Stimulated activated CD4-positive, alpha-beta T cell treated with anti-CD3 and anti-CD28 coated beads, Interleukin-1b, Interleukin-23, amount 100 ng/mL, for 24 hours (primary cell): ENCODE measurements around the gene ZNF652.
"Not testable (repeated sequence)": the region's sequence is repeated elsewhere in the genome, so short reads cannot be mapped to it uniquely, and the experiment has no call there.

Source experiments
- DNase-seq, 4 experiments: peaks; one replicate each; pipeline ENCODE4 v3.0.0-alpha.2; 2020; ENCODE audit warnings: low read depth in 4 of 4, low spot score in 1 of 4

Gene ZNF652

DNA sequence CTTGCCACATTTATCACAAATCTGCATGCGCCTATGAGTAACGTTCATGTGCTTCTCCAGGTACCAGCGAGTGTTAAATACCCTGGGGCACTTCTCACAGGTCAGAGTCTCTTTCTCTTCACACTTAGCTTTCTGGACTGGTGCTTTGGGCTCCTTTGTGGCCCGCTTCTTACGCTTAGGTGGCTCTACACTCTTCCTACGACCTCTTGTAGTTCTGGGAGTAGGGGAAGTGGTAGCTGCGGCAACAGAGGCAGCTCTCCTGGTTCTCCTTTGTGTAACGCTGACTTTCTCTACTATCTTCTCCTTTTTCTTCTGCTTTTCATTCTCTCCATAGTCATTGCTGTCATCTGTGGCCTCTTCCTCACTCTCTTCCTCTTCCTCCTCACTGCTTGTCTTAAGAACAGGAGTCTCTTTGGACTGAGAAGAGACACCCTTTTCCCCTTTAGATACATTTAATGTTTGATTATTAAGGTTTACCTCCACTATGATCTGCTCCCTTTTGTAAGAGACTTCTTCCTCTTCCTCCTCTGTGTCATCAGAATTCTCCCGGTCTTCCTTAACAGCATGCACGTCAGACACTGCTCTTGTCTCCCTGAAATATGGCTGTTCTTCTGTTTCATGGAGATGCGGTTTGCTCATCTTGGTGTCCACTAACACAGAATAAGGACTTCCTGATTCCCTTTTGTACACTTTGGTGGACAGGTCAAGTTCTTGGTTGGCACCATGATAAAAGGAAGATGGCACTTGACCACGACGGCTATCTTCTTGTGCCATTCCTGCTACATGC, 45.0 kb downstream of the ZNF652 start:
- DNase-seq = no peak

DNA sequence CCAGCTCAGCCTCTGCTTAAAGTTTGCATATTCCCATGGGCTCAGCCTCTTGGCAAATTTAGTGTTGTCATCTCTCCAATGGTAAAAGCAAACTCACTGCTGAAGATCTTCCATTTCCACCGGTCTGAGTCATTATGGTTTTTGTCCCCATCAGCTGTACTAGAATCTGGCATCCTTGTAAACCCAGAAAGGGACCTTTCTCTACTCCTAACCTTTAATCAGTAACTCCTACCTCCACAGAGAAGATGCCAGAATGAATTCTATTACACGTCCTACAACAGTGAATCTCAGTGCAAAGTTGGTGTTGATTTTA, 45.8 kb downstream of the ZNF652 start:
- no peak for DNase-seq

DNA sequence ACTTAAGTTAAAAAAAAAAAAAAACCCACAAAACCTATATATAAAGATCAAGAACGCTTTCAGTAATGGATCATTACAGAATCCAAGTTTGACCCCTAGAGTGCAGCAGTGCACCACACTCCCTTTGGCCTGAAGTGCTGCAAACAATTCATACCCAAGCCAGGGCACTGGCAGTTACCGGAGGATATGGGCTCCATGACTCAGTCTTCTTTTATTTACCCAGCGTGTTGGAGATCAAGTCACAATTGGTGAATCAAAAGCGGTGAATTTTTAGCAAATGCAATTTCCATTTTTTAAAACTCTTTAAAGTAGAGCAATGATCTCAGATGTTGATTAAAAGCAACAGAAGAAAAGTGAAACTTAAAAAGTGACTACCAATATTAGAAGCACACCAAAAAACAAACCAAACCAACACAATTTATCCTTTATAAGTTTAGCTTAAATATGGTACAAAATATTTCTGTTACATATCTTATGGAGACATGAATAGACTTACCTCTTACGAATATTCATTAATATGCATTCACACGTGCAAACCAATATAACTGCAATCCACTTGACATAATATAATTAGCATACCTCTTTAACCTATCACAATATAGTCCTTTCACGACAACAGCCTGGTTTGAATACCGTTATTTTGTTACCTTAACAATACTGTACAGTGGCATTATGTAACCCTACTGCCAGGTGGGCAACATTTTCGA, 46.3 kb downstream of the ZNF652 start:
- DNase-seq = peak; percentile 43 to 58 (median 49)

DNA sequence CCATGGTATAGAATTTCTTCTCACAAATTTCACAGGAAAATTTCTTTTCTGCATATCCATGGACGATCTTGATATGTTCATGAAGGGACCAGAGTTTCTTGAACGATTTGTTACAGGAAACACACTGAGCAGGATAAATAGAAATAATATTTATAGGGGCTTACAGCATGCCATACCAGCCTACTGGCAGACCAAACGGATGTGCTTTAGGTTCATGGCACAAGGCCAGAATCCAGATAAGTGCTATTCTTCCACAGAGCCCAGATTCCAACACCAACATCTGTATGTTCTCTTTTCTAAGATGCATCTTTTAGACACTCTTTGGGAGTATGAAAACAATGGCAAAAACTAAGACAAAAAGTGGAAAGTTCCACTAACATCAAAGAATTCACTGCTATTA, 49.3 kb downstream of the ZNF652 start:
- no peak for DNase-seq

DNA sequence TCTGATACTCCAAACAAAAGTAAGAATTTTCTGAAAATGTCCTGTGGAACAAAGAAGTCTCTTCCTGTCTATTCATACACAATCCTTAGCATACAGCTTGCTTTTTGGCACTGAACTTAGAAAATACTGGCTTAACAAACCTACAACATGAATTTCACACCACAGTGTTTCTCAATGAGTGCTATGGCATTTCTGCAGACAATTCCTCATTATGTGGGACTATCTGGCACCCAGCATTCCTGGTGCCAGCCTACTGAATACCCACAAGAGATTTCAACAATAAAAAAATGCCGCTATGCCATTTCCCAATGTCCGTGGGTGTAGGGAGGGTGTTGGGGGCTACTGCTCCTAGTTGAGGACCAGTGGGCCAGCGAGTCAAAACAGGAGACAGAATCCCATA, 62.1 kb downstream of the ZNF652 start:
- DNase-seq = no peak

DNA sequence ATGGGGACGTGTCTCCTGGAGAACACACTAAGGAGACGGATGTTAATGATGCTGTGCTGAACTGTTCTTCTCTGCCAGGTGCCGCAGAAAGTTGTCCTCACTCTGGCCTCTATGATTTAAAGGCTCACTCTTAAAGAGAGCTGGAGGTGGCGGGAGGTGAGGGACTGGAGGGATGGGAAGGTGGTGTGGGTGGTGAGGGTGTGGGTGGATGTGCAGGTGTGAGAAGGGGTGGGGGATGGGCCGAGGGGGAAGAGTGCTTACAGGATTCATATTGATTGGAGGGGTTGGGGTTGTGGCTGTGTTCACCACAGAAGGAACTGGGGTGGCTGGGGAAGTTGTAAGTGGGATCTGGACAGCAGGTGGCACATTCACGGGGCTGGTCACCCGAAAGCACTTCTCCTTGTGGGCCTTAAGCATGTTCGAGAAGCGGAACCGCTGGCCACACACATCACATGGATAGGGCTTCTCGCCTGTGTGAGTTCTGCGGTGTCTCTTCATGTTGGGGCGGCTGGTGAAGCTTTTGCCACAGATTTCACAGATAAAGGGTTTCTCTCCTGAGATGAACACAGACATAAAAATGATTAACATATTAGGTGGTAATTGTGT, 63.6 kb downstream of the ZNF652 start:
- DNase-seq = no peak

DNA sequence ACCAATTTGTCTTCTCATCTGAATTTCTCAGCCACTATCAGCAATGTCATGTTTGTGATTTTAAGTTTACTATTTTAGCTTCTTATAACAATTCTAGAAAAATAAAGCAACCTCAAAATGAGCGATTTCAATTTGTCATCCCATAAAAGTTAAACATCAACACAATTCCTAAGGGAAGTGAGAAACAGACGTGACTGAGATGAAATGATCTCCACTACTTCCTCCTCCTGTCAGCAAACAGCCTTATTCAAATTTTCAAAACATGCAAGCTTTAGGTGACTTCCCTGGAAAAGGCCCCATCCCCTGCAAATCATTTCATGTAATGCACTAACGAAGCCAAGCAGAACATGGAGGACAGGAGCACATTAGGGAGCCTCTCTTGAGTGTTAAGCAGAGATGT, 64.9 kb downstream of the ZNF652 start:
- DNase-seq = no peak

DNA sequence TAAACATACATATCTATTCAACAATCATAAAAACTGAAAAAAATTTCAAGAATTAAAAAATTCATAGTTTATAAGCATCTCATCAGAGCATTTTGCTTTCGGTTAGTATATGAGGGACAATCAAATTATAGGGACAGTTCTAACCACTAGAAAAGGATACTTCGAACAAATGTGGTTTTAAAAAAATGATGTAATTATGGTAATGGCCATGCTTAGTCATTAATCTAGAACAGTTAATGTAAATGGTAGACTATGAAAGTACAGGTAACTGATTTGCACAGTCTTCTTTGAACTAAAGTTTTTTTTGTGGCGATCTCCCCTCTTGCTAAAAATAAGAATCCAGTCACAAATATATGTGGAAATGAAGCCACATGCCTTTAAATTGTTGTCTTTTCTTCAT, 67.9 kb downstream of the ZNF652 start:
- no peak for DNase-seq

DNA sequence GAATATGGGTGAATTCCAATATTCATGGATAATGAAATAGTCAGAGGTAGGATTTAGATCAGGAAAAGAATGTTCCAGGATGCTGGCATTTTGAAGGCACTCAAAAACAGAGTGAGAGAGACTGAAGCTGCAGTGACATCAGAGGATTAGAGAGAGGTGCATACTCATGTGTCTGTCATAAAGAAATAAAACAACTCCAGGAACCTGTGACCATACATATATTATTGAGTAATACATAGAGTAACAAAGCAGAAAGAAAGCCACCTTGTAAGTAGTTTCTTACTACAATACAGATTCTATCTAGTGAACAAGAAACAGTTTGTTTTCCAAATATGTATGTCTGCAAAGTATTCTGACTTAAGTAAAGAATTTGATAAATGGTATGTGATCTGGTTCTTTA, 69.1 kb downstream of the ZNF652 start:
- no peak for DNase-seq

DNA sequence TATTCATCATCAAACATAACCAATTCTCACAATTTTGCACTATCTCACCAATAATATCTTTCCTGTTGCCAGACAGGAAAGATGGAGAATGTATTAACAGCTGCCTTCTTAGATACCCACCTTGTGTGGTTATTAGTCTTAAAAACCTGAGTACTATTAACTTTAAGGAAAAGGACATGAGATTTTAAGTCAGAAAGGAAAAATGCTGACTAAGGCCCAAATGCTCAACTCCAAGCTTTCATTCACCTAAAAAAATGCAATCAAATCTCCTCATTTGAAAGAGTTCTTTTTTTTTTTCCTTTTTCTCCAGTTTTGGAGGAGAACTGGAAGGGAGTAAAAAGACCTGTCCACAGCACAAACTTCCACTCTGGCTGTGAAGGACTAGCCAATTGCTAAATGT, 70.1 kb downstream of the ZNF652 start:
- no peak for DNase-seq

DNA sequence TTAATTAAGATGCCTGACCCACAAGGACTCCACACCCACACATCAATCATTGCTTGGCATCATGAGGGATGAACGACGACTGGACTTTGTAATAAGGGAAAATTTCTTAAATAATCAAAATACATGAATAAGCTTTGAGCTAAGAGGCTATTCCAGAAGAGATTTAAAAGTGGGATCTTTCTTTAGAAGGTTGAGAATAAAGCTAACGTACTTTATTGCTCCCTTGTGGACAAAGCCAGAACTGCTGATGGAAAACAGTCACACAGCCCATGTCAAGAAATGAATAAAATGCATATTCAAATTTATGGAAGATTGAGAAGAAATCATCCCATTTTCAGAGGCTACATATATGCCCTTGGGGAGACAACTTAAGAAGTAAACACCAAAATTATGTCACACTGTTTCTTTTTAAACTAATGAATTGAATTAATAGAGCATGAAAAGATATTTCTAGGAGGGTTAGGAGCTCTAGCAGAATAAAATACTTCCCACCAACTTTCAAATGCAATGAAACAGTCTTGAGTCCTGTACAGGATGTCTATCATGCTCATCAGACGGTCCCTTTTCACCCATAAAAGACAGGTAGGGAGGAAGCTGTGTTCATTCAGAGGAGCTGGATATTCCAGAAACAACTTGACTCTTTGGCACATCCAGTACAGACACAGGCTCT, 71.2 kb downstream of the ZNF652 start:
- DNase-seq = peak in 1 of 4 experiments; percentile 9

DNA sequence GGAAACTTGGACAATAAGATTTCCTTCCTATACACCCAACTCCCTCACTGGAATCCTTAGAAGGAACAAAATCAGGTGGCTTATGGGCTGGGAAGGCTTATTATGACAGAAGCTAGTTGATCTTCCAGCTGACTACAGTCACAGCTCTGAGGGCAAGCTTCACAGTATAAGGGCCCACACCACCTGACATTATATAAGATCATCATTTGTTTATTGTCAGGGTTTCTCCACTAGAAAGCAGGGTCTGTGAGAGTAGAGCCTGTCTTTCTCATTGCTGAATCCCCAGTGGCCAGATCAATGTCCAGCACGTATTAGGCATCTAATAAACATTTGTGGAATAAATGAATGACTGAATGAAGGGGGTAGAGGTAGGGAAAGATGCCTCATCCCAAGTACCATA, 73.7 kb downstream of the ZNF652 start:
- no peak for DNase-seq

DNA sequence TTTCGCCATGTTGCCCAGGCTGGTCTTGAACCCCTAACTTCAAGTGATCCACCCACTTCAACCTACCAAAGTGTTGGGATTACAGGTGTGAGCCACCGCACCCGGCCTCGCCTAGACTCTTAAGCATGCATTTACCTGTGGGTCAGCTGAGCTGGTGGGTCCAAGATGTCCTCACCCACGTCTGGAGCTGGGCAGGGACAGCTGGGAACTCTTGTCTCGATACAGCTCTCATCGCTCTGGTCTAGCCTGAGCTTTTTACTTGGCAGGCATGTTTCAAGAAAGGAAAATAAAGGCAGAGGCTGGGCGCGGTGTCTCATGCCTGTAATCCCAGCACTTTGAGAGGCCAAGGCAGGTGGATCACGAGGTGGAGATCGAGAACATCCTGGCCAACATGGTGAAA, 74.6 kb downstream of the ZNF652 start:
- DNase-seq = no peak

DNA sequence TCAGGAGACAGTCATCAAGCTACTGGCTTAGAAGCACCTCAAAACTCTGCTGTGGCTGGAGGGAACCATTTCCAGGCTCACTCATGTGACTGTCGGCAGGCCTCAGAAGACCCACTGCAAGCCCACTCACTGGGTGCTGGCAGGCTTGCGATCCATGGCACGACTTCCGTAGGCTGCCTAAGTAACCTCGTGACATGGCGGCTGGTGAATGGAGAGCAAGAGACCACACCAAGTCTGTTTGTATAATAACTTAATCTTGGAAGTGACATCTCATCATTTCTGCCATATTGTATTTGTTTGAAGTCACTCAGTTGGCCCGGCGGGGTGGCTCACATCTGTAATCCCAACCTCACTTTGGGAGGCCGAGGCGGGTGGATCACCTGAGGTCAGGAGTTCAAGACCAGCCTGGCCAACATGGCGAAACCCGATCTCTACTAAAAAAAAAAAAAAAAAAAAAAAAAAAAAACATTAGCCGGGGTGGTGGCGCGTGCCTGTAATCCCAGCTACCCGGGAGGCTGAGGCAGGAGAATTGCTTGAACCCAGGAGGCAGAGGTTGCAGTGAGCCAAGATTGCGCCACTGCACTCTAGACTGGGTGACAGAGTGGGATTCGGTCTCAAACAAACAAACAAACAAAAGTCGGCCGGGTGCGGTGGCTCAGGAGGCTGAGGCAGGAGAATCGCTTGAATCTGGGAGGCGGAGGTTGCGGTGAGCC, 75.6 kb downstream of the ZNF652 start:
- not testable (repeated sequence) for DNase-seq

DNA sequence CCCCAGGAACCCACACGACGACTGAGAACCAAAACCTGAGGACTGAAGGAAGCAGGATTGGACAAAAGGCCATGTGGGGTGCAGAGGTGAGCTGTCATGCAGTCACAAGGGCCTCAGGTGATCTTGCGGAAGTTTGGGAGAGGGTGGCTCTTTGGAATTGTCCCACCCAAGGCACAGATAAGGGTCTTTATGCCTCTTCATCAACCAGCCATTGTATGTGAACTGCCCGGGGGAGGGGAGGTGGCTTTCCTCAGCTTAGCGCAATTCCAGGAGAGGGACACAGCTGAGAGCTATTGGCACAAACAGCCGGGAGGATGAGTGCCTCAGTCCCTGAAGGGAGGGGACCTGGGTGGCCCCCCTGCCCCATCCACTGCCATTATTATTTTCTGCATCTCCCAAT, 76.3 kb downstream of the ZNF652 start:
- DNase-seq = no peak

DNA sequence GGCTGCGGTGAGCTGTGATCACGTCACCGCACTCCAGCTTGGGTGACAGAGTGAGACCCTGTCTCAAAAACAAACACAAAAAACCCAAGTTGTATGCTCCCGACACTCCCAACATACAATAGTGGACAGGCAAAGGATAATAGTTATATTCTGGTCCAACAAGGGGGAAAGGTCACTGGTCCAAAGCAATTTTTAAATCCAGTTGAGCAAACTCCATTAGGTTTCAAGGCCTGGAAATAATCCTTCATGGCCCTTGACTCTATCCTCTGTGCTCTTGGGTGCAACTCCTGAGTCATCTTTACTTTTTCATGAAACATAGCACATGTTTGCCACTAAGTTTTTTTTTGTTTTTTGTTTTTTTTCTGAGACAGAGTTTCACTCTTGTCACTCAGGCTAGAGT, 81.1 kb downstream of the ZNF652 start:
- no peak for DNase-seq

DNA sequence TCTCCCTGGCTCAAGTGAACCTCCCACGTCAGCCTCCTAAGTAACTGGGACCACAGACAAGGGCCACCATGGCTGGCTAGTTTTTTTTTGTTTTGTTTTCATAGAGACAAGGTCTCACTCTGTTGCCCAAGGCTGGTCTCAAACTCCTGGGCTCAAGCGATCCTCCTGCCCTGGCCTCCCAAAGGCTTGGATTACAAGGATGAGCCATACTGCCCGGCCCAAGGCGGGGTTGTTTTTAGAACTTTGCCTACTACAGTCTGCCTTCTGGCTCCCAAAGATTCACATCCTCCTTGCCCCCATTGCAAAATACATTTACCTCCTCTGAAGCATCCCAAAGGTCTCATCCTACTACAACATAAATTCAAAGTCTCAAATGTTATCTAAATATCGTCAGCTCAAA, 82.0 kb downstream of the ZNF652 start:
- DNase-seq = no peak

DNA sequence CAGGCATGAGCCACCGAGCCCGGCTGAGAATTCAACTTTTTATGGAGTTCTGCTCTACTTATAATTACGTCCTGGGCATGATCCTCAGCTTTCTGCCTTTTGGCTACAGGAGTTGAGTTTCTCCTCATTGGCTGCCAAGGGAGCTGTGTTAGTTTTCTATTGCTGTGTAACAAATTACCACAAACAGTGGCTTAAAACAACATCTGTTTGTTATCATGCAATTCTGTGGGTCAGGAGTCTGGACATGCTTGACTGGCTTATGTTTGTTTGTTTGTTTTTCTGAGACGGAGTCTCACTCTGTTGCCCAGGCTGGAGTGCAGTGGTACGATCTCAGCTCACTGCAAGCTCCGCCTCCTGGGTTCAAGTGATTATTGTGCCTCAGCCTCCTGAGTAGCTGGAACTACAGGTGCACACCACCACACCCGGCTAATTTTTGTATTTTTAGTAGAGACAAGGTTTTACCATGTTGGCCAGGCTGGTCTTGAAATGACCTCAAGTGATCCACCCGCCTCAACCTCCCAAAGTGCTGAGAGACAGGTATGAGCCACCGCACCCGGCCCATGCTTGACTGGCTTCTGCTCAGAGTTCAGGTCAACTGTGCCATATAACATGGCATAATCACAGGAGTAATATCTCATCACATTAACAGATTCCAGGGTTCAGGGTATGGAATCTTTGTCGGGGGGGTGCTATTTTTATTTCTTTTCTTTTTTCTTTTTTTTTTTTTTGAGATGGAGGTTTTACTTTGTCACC, 82.6 kb downstream of the ZNF652 start:
- not testable (repeated sequence) for DNase-seq

DNA sequence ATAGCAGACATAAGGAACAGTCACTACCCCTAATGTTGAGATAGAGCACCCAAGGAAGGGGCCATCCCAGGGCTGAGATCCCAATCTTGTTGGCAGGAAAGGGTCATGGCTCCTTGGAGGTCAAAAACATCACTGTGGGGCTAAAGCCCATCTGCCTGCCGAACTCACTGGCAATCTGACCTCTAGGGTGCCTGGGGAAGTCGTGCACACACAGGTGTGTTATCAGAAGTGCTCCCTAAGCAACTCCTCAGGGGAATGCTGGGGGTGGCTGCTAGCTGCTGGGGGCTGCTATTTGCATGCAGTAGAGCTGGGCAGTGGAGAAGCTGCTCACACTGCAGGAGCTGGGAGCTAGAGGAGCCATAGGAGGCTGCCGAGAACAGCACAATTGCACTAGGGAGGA, 84.0 kb downstream of the ZNF652 start:
- DNase-seq = no peak

DNA sequence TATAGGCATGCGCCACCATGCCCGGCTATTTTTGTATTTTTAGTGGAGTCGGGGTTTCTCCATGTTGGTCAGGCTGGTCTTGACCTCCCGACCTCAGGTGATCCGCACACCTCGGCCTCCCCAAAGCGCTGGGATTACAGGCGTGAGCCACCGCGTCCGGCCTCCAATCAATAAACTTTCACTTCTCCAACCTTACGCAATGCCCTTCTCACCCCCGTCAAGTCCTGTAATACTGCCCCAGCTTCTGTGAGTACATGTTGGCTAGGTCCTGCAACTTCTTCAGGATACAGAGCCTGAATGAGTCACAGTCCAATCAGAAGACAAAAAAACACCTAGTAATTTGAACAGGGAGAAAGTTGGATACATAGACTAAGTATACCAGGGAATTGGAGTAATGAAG, 84.4 kb downstream of the ZNF652 start:
- DNase-seq = no peak

DNA sequence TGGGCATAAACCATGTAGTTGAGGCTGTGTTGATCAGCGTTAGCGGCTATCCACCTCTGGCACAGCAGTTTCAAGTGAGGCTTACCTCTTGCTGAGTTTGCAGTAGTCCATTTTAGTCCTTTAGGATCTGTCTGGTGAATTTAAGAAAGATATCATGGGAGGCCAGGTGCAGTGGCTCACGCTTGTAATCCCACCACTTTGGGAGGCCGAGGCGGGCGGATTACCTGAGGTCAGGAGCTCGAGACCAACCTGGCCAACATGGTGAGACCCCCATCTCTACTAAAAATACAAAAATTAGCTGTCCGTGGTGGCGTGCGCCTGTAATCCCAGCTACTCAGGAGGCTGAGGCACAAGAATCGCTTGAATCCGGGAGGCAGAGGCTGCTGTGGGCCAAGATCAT, 86.1 kb downstream of the ZNF652 start:
- DNase-seq = not testable (repeated sequence)
